DMS114 treated with DMSO at 0.1 percent for 48 hours (cell line): ENCODE results near the gene PPL.

Experiments used
- DNase-seq: peaks from one replicate; lab custom pipeline; 2025; ENCODE audit not compliant: unreplicated experiment; lab: John Stamatoyannopoulos, UW

PPL gene

DNA sequence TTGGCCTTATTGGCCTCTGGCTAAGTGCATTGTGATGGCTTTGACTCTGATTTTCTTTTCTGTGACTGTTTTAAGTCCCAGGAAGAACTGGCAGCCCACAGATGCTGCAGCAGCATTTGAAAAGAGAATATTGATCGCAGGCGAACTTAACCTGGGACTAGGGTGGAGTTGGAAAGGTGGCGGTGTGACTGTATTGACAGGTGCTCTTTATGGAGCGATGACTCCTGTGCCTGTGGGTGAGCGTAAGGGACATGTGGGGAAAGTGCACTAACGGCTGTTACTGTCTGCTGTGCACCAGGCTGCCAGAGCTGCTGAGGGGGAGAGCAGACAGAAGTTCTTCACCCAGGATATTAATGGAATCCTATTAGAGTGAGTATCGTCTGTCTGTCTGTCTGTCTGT is 68.4 kb downstream of the PPL start:
- DNase-seq: no peak

DNA sequence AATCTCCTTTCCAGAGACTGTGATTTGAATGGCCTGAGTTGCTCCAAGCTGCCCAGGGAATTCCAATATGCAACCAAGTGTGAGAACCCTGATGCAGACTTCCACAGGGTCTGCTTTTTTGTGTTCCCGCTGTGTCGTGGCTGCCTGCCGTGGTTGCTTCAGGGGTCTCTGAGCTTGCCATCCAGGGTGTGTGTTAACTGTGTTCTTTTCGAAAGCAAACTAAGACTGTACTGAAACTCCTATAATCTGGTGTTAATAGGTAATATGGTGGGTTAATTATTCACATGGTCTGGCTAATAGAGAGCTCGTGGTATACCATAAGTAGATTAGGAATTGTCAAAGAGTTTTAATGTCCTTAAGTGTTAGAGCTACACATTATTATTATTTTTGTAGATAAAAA is 68.9 kb downstream of the PPL start:
- DNase-seq: no peak

- no peak for DNase-seq
Measured at GRCh38 chr16:4866586-4866985, 70.4 kb downstream of the PPL start.

GRCh38 chr16:4865231-4865860 is 71.6 kb downstream of the PPL start:
- no peak for DNase-seq

DNA sequence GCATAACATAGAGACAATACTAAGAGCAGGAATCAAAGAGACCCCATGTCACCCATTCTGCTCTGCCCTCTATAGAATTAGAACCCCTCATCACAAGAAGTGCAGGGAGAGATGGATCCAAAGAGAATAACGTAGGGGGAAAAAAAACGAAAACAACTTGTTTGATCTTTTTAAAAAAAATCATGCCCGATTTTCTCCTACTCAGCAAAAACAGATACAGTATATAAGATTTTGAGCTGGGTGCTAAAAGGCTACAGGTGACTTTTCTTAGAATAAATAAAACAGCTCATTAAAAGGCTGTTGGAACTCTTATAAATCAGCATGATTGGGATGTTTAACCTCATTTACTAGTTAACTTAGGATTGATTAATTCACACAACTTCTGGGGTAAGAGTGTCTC is 72.2 kb downstream of the PPL start:
- DNase-seq: no peak

DNA sequence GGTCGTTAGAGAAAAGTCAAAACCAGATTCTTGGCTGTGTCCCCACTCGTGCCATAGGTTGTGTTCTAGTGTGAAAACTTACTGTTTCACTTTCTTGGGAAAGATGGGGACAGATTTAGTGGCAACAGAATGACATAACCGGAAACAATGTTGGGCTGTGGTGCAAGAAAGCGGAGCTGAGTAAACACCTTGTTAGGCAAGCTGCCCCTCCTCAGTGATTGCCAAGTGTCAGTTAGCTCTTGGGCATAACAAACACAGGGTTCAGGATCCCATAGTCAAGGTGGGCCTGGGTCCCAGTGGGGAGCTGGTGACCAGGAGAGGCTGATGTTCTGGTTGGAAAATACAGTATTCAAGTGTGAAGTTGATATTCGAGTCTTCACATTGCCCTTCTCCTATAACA is 74.3 kb downstream of the PPL start:
- no peak for DNase-seq

DNA sequence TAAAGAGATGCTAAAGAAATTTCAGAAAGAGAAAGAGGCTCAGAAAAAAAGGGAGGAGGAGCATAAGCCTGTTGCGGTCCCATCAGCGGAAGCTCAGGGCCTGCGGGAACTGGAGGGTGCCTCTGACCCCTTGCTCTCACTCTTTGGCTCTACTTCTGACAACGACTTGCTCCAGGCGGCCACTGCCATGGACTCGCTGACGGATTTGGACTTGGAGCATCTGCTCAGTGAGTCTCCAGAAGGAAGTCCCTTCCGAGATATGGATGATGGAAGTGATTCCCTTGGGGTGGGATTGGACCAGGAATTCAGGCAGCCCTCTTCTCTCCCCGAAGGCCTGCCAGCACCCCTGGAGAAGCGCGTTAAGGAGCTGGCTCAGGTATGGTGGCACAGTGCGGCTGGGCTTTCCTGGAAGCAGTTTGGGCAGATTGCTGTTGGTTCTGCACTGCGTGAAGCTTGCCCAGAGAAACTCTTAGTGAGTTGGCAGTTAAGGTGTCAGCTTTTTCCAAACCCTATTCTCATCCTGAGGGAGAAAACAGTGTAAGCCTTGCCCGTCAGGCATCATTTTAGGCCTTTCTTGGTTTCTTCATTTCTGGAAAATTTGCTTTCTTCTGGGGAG is 76.1 kb downstream of the PPL start:
- no peak for DNase-seq

DNA sequence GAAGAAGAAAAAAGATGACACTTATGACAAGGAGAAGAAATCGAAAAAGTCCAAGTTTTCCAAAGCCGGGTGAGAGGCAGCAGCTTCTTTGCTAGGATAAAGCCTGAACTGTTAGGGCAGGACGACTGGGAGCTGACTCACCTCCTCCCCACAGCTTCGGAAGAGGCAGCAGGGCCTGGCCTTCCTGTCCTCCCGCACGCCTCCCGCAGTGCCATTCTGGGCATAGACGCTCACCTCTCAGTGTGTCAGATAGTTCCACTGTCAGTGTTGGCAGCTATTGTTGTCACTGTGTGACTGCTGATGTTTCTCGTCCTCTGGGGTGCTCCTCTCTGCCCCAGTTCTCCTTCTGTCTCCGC is 77.1 kb downstream of the PPL start:
- no peak for DNase-seq

- DNase-seq: no peak
Measured at GRCh38 chr16:4859190-4859899, 77.6 kb downstream of the PPL start.

DNA sequence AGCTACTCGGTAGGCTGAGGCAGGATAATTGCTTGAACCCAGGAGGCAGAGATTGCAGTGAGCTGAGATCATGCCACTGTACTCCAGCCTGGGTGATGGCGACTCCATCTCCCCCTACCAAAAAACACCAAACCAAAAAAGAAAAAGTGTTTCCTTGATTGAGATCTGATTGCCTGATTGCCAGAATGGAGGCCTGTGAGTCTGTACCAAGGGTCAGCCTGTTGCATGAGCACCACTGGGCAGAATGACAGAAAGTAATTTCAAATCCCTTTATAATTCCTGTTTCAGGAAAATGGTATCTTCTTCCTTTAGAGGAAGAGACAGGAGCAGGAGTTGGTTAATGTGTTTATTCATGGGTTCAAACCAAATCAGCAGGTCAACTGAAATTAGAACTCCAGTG is 81.1 kb downstream of the PPL start:
- DNase-seq: no peak

GRCh38 chr16:4855371-4855770 is 81.6 kb downstream of the PPL start:
- DNase-seq: no peak

DNA sequence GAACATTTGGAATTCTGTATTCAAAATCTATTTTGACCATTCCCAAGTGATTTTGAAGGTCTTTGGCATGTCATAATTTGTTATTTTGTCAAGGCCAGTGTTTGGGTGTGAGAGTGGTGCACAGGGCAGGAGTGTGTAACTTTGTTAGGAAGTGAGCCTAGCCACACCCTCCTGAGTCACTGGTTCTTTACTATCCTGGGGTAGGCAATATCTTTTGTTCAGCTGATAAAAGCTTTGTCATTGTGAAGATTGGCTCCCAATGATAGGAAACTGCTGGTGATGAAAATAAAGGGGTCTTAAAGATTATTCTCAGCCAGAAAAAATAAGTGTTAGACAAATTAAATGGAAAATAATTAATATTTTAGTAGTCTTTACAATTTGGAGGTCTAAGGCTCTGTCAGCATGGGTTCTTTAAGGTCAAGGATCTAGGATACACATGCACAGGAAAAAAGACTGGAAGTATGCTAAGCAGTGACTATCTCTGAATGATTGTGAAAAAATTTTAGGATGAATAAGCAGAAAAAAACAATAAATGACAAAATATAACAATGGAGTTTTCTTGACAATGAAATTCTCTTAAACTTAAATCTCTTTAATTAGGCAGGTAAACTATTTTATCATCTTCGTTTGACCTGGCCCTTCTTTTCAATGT is 84.6 kb downstream of the PPL start:
- no peak for DNase-seq

DNA sequence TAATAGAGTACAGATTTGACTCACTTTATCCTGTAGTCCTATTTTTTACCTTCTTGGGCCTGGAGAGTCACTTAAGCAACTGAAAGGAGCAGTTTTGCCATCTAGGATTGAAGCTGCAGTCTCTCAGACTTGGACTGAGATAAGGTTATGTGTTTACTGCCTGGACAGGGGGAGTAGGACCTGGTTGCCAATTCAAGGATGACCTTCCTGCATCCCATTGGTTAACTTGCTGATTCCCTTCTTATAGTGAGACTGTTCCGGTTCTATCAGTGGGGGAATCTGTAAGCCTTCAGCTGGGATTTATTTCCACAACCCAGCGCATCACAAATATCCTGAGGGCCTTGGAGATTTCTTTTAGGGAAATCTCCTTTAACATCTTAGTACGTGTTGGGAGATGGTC is 86.7 kb downstream of the PPL start:
- DNase-seq: no peak

- DNase-seq: no peak
Measured at GRCh38 chr16:4847774-4848587, 89.0 kb downstream of the PPL start.

DNA sequence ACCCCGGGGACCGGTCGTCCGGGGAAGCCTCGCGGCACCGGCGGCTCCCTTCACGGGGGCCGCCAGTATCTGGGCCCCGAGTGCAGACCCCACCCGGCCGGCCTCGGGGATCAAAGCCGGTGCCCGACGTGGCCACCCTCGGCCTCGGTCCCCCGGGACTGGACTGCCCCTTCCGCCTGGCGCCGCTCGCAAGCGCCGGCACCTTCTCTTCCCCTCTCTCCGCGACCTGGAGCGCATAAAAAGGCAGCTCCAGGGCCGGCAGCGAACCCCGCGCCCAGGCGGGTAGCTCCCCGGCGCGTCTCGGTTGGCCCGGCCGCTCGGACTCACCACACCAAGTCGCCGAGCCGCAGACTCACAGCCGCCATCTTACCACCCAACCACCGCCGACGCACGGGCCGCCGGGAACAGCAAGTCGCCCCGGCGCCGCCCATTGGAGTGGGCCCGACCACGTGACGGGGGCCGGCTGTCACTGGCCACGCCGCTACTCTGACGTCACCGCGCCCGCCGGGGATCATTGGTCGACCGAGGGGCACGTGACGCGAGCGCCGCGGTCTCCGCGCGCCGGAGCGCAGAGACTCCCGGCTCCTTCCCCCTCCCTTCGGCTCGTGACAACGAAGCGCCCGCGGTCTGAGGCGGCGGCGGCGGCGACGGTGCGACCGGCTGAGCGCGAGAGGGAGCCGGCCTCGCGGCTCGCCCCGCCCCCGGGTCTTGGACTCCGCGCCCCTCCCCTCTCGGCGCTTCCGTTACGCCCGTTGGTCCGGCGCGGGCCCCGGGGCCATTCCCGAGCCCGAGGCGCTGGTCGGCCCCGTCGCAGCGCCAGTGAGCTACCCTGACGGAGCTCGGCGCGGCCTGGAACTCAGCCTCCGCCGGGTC is 89.8 kb downstream of the PPL start, which contains the start of the genes GLYR1 and UBN1:
Gene GLYR1, minus strand, starts transcription at position 388 of the 873 bp plus-strand sequence. Its CDS starts 23 bp downstream, at position 365.
Gene UBN1, plus strand, starts transcription at position 581 of the 873 bp plus-strand sequence. CDS start 5,437 bp downstream, outside the sequence.
- peak; percentile 81 for DNase-seq

DNA sequence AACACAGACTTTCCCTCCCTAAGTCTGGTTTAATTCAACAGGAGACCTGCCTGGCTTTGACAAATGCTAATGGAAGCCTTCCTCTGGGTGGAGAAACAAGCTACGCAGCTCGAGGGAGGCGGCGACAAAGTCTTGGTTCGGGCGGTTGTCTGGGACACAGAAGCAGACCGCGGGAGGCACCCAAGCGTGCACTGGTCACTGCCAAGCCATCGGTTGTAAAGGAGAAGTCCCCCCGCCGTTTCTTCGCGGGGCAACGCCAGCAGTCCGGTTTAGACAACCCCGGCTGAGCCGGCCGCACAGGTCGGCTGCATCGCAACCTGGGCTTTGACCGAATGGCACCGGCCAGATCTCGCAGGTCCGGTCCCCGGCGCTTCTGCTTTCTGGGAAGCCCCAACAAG is 90.4 kb downstream of the PPL start:
- no peak for DNase-seq

DNA sequence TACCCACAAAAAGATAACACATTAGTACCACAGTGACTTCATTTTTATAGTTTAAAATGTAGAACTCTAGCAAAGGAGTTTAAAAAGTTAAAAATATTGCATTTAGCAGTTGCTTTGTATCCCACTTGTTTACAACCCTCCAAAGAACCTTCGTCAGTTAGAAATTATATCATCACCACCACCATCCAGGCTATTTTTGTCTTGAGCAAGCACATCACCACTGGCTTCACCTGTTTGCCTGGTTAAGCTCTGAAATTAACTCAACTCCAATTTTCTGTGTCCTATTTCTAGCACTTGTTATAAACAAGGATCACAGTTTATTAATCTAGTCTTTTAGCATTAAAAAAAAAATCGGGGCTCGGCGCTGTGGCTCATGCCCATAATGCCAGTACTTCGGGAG is 96.0 kb downstream of the PPL start:
- DNase-seq: no peak

- no peak for DNase-seq
Measured at GRCh38 chr16:4839942-4840341, 97.0 kb downstream of the PPL start.

DNA sequence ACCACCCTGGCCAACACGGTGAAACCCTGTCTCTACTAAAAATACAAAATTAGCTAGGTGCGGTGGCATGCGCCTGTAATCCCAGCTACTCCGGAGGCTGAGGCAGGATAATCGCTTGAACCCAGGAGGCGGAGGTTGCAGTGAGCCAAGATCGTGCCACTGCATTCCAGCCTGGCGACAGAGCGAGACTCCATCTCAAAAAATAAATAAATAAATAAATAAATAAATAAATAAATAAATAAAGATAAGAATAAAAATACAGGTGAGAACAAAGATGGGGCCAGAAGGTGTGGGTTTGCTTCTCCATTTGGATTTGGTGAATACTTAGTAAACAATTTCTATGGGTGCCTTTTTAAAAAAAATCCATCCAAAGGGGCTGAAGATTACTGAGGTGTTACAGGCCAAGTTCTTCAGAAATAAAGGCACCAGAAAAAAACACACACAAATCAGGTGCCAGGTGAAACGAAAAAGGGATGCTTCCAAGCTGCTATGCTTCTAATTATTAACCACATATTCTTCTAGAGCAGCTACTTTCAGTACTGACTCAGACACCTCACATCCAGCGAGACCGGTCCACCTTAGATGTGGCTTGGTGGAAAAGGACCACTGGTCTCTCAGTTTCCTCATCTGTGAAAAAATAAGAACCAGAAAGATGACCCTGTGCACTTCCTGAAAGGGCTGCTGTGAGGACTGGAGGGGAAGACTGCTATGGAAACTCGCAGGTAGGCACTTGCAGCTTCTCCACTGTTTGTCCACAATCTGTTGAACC is 99.0 kb downstream of the PPL start:
- DNase-seq: no peak
